GM18498 (cell line): ENCODE results near the gene RNPS1.

ENCODE experiments used
- ATAC-seq: cut with Tn5 transposase; IDR thresholded peaks from one replicate; pipeline ENCODE4 v1.9.1; 2021; ENCODE audit warnings: mild to moderate bottlenecking, moderate library complexity; ENCODE audit not compliant: unreplicated experiment

Gene RNPS1

DNA sequence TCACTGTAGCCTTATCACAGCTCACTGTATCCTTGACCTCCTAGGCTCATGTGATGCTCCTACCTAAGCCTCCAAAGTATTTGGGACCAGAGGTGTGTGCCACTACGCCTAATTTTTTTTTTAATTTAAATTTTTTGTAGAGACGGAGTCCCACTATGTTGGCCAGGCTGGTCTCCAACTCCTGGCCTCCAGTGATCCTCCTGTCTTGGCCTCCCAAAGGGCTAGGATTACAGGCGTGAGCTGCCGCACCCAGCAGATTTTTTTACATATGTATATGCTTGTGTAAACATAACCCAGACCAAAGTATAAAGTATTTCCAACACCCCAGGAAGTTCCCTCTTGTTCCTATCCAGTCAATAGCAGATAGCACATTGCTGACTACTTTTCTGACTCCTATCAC lies 51.6 kb downstream of the RNPS1 start:
- no peak for ATAC-seq

GRCh38 chr16:2214719-2214968 lies 53.3 kb downstream of the RNPS1 start, which contains the start of gene PGP:
Gene PGP, minus strand, starts transcription at chr16:2214840. Its CDS starts 63 bp downstream, at chr16:2214777.
- ATAC-seq: peak; percentile 83

DNA sequence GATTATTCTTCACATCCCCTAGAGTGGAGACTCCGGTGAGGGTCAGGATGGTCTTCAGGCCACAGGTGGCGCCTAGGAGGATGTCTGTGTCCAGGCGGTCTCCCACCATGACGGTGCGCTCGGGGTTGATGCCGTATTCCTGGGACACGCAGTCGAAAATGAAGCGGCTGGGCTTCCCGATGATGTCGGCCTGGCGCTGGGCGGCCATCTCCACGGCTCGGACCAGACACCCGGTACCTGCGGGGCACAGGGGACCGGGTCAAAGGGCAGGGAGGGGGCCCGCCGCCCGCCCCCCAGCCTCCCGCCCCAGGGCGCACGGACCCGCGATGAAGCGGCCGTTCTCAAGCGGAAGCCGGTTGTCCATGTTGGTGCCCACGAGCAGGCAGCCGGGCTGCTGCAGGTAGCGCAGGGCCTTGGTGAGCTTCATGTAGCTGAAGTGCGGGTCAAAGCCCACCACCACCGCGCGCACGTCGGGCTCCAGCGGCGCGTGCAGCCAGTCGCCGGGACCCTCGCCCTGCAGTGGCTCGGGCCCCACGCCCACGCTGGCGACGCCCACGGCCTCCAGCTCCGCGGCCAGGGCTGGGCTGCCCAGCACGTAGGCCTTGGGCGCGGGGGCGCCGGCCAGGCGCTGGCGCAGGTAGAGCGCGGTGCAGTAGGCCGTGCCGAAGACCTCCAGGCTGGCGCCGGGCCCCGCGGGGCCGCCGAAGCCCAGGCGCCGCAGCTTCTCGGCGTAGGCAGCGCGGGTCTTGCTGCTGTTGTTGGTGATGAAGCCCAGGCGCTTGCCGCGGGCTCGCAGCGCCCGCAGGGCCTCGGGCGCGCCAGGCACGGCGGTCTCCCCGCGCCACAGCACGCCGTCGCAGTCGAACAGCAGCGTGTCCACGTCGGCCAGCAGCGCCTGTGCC lies 53.9 kb downstream of the RNPS1 start:
- ATAC-seq: peak; percentile 4

DNA sequence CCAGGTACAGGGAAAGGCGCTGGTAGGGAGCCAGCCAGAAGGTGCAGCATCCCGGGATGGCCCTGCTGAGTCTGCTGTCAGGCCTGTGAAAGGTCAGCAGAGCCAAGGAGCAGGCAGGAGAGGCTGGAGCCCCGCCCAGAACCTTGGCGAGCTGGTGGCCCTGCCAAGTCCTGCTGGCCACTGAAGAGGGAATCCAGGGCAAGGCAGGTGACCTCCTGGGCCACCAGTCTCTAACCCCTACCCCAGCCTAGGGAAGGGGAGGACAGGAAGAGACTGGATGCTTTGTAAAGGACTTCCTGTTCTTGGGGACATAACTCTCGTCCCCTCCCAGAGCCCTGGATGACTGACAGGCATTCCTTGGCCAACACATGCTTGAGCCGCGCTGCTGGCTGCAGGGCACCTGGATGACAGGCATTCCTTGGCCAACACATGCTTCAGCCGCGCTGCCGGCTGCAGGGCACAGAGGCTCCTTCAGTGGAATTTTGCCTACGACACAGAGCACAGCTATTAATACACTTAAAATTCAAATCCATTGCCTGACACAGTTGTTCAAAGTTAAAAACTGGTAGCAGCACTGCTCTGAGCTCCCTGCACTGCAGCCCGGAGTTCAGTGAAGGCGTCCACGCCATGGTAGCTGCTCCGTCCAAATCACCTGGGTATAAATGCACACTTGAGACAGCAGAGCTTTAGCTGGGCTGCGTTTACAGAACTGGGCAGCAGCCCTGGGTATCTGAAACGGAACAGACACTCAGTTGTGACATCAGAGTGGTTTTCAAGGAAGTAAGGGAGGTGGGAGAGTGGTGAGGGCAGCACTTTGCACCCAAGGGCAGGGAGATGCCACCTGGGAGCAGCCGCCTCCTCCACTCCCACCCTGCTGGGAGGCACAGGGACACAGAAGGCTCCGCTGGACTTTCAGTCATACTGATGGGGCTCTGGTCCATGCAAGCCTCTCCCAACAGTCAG lies 55.3 kb downstream of the RNPS1 start:
- ATAC-seq: no peak

DNA sequence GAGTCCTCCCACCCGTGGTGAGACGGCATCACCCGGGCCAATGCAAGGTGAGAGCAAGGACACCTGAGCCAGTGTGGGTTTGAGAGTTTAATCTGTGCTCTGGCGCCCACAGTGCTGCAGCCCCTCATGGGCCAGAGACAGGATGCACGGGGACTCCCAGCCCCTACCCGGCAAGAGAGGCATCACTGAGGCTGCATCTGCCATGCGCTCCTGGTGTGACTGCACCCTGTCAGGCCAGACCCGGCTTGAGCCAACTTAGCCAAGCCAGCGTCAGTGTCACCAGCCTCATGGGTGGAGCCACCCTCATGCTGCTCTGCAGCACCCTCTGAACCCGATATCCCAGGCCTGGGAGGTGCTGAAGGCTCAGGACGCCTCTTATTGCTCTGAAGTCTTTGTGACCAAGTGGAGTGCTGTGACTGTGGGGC lies 56.0 kb downstream of the RNPS1 start:
- ATAC-seq: no peak

GRCh38 chr16:2210386-2211365 lies 57.2 kb downstream of the RNPS1 start, which contains the start of gene BRICD5:
Gene BRICD5, minus strand, starts transcription at chr16:2210863. Its CDS starts 30 bp downstream, at chr16:2210833.
- no peak for ATAC-seq

DNA sequence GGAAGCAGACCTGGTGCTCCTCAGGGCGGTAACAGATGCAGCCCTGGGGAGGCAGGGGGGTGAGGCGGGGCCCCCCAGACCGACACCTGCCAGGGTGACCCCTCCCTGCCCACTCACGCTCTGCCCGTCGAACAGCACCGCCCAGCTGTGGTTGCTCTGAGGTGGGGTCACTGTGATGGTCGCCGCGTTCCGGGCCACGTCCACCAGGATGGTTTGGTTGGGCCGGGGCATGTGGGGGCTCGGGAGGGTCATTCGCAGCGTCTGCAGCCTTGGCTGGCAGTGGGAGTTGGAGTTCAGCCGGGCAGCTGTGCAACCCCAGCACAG lies 58.0 kb downstream of the RNPS1 start:
- ATAC-seq: no peak

DNA sequence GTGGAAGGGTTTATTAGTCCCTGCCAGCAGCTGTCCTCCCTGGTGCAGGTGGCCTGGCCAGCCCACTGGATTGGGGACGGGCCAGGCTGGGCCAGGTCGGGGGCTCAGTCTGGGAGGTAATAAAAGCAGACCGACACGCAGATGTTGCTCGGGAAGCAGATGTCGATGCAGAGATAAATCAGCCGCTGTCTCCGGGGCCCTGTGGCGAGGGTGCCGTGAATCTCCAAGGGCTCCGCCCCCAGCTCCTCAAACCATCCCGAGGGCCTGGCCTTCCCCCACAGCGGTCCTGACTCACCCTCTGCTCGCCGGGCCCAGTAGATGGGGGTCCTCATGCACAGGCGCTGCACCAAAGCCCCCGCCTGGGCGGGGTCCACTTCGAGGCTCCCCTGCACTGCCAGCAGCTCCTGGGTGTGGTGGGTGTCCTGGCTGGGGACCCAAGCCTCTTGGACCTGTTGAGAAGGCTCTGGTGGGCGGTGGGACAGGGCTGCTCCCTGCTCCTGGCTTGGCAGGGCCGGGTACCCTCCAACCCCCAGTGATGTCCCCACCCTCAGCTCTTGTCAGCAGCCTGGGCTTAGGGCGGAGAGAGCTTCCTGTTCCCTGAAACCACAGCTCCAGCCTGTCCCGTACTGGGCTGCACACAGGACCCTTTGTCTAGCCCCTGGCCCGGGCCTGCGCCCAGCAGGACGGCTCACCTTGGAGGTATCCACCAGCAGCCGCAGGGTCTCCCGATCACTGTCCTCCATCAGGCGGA lies 58.5 kb downstream of the RNPS1 start:
- no peak for ATAC-seq

DNA sequence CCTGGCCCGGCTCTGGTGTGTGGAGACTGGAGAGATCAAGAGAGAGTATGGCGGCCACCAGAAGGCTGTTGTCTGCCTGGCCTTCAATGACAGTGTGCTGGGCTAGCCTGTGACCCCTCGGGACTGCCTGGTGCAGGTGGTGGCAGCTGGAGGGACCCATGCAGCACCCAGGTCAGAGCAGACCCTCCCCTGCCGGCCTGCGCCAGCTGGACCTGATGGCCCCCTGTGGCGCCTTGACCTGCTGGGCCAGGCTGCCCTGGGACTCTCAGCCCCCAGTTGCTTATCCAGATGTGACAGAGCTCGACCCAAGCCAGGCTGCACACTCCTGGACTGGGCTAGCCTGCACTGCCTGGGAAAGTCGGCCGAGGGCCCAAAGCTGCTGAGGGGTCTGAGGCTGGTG lies 59.2 kb downstream of the RNPS1 start:
- ATAC-seq: no peak

DNA sequence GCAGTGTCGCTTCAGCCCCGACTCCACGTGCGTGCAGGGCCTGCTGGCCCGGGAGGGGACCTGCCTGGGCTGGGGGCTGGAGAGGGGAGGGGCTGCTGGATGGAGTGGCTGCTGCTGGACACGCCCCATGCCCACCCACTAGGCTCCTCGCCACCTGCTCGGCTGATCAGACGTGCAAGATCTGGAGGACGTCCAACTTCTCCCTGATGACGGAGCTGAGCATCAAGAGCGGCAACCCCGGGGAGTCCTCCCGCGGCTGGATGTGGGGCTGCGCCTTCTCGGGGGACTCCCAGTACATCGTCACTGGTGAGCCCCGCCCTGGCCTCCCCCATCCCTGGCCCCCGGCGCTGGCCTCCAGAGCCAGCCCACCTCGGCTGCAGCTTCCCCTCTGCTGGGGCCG lies 59.6 kb downstream of the RNPS1 start:
- no peak for ATAC-seq

GRCh38 chr16:2207872-2208271 lies 60.1 kb downstream of the RNPS1 start:
- no peak for ATAC-seq

- ATAC-seq: no peak
These were observed 61.0 kb downstream of the RNPS1 start for GRCh38 chr16:2206780-2207433.

DNA sequence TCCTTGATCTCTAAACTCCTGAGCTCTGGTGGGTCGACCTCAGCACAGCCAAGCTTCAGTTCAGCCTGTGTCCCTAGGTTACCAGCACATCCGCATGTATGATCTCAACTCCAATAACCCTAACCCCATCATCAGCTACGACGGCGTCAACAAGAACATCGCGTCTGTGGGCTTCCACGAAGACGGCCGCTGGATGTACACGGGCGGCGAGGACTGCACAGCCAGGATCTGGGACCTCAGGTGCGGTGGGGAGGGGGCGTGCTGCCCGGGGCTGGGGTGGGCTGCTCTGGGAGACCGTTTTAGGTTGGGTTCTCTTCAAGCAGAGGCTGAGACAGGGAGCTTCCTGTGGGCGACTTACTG lies 61.5 kb downstream of the RNPS1 start:
- no peak for ATAC-seq

DNA sequence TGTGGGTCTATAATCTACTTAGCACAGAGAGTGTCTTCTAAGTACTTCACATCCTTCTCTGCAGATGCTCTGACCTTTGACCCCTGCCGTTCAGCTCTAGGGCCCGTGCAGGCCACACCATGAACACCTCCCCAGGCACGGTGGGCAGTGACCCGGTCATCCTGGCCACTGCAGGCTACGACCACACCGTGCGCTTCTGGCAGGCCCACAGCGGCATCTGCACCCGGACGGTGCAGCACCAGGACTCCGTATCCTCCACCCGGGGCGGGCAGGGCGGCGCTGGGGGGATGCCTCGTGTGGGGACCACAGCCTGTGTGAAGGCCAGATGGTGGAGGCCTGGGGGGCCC lies 62.0 kb downstream of the RNPS1 start:
- ATAC-seq: peak; percentile 8

GRCh38 chr16:2205104-2205966 lies 62.6 kb downstream of the RNPS1 start, which contains the start of gene MLST8:
Gene MLST8, plus strand, starts transcription at chr16:2205454. Its CDS starts 632 bp downstream, at chr16:2206086.
- peak; percentile 74 for ATAC-seq

- ATAC-seq: no peak
These were observed 63.4 kb downstream of the RNPS1 start for GRCh38 chr16:2204416-2205103.
